Measurements from ENCODE around the gene ALDH9A1. TPM values are rescaled to one million over a fixed set of nuclear protein-coding genes. Genes with fewer than 3 reads are reported as not detected.

Gene ALDH9A1
- total RNA-seq, 4 donors from 2014 or later = 47.3 to 90.4 (median 76.4) TPM

GRCh38 chr1:165650981-165651625 lies 47.3 kb downstream of the ALDH9A1 start:
- TF ChIP-seq POLR2AphosphoS5 (IDR thresholded peaks at IDR 0.05) = no peak
- TF ChIP-seq, protein P1, sequence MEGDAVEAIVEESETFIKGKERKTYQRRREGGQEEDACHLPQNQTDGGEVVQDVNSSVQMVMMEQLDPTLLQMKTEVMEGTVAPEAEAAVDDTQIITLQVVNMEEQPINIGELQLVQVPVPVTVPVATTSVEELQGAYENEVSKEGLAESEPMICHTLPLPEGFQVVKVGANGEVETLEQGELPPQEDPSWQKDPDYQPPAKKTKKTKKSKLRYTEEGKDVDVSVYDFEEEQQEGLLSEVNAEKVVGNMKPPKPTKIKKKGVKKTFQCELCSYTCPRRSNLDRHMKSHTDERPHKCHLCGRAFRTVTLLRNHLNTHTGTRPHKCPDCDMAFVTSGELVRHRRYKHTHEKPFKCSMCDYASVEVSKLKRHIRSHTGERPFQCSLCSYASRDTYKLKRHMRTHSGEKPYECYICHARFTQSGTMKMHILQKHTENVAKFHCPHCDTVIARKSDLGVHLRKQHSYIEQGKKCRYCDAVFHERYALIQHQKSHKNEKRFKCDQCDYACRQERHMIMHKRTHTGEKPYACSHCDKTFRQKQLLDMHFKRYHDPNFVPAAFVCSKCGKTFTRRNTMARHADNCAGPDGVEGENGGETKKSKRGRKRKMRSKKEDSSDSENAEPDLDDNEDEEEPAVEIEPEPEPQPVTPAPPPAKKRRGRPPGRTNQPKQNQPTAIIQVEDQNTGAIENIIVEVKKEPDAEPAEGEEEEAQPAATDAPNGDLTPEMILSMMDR (IDR thresholded peaks at IDR 0.05) = no peak
- no peak for TF ChIP-seq POLR2A (IDR thresholded peaks at IDR 0.05)
- TF ChIP-seq EP300 (IDR thresholded peaks at IDR 0.05) = no peak
- H3K4me3 ChIP-seq = no peak overlapping the region
- 81 to 86% methylated on average over 7 to 9 of the region's 9 CpGs for WGBS, 2 donors (ENCODE audit: low coverage in 1 of 2)
- H3K9me3 ChIP-seq = no peaks in the 10 kb centered on the region
- peaks cover 0 to 66% of the 10 kb centered on the region in 2 donors for H3K36me3 ChIP-seq
- H3K27me3 ChIP-seq = no peaks in the 10 kb centered on the region
- no peak for ATAC-seq
- peaks cover 0 to 41% (median 0%) of the 10 kb centered on the region in 3 donors for H3K4me1 ChIP-seq
- no peak overlapping the region for H3K27ac ChIP-seq

DNA sequence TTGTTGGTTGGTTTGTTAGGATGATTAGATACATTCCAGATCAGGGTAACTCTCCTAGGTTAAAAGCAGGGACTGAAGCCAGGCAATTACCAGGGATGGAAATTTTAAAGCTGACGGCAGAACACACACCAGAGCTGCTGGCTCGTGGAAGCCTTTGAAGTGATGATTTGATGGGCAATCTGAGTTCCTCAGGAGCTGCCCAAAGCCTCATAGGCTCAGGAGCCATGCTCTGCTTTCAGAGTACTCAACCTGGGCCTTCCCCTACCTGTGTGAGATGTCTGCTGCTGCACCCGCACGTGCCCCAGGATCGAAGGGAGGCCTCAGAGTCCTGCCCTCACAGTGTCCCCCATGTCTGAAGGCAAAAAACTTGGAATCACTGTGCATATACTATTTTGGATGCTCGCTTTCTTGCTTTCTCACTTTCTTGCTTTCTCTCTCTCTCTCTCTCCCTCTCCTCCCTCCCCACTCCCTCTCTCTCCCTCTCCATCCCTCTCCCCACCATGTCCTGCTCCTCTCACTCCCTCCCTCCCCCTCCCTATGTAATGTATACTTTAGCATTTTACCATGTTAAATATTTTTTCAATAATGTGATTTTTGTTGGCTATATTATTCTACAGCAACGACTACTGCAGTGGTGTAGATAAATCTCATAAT lies 49.3 kb downstream of the ALDH9A1 start:
- Histone ChIP-seq H3K4me1 (peaks cover 0 to 53% (median 0%) of the 10 kb centered on the region in 3 donors), H3K27ac (no peak overlapping the region), H3K4me3 (no peak overlapping the region), H3K36me3 (peaks cover 0 to 46% of the 10 kb centered on the region in 2 donors), H3K27me3 (no peaks in the 10 kb centered on the region), H3K9me3 (no peaks in the 10 kb centered on the region)
- no peak for ATAC-seq
- 68 to 69% methylated on average over 2 to 7 of the region's 7 CpGs for WGBS, 2 donors (ENCODE audit: low coverage in 1 of 2)
- TF ChIP-seq POLR2AphosphoS5 (IDR thresholded peaks at IDR 0.05) (no peak), EP300 (IDR thresholded peaks at IDR 0.05) (no peak), POLR2A (IDR thresholded peaks at IDR 0.05) (no peak)
- TF ChIP-seq, protein P1 (IDR thresholded peaks at IDR 0.05) = no peak

- Histone ChIP-seq H3K27ac (no peak overlapping the region), H3K4me3 (no peak overlapping the region), H3K4me1 (peaks cover 0 to 62% (median 0%) of the 10 kb centered on the region in 3 donors), H3K27me3 (no peaks in the 10 kb centered on the region), H3K36me3 (peaks cover 0 to 35% of the 10 kb centered on the region in 2 donors), H3K9me3 (no peaks in the 10 kb centered on the region)
- TF ChIP-seq POLR2A (IDR thresholded peaks at IDR 0.05) (no peak), EP300 (IDR thresholded peaks at IDR 0.05) (no peak), POLR2AphosphoS5 (IDR thresholded peaks at IDR 0.05) (no peak)
- TF ChIP-seq, protein P1 (IDR thresholded peaks at IDR 0.05) = no peak
- WGBS, 2 donors (ENCODE audit: low coverage in 1 of 2) = 87% methylated on average over 3 of the region's 4 CpGs; no CpG with 5 or more reads in 1 of the 2 donors
- no peak for ATAC-seq
Measured at GRCh38 chr1:165647970-165648369, 50.4 kb downstream of the ALDH9A1 start.

DNA sequence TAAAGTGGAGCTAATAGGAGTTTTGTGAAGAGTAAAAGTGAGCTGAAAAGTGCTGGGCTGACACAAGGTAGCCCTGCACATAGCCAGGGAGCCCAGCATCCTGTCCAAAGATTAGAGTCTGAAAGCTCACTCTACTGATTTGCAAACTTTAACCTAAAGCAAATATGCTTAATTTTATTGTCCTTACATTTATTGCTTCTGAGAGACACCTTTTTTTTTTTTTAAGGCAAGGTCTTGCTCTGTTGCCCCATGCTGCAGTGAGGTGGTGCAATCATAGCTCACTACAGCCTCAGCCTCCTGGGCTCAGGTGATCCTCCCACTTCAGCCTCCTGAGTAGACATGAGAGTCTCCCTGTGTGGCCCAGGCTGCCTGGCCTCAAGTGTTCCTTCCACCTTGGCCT lies 50.8 kb downstream of the ALDH9A1 start:
- Histone ChIP-seq H3K4me3 (no peak overlapping the region), H3K4me1 (peaks cover 0 to 66% (median 0%) of the 10 kb centered on the region in 3 donors), H3K36me3 (peaks cover 0 to 31% of the 10 kb centered on the region in 2 donors), H3K27ac (no peak overlapping the region), H3K27me3 (no peaks in the 10 kb centered on the region), H3K9me3 (no peaks in the 10 kb centered on the region)
- no peak for TF ChIP-seq POLR2A (IDR thresholded peaks at IDR 0.05)
- no peak for TF ChIP-seq POLR2AphosphoS5 (IDR thresholded peaks at IDR 0.05)
- TF ChIP-seq EP300 (IDR thresholded peaks at IDR 0.05) = no peak
- TF ChIP-seq, protein P1 (IDR thresholded peaks at IDR 0.05) = no peak
- ATAC-seq = no peak

Measured in gastroesophageal sphincter (tissue), 4 donors.